A549 (cell line): ENCODE results near the gene ABCD2.

Source experiments
- CHD2 ChIP-seq: fragments of 150-350 bp; IDR thresholded peaks from 2 replicates; pipeline ENCODE4 v1.6.1; 2014; ENCODE audit warnings: low read length; ENCODE audit not compliant: partially characterized antibody
- CHD4 ChIP-seq: fragments of 200-600 bp; sonication (generic); IDR thresholded peaks from 2 replicates; pipeline ENCODE4 v1.6.1; 2016; ENCODE audit warnings: antibody characterized with exemption, mild to moderate bottlenecking, borderline replicate concordance
- CTCF ChIP-seq: fragments of >200 bp; sonication (Bioruptor Twin); formaldehyde crosslinking; IDR thresholded peaks from 3 replicates; pipeline ENCODE4 v1.5.1; 2016
- FOXS1 ChIP-seq: fragments of 250-450 bp; sonication (Bioruptor Pico); IDR thresholded peaks from 2 replicates; pipeline ENCODE4 v1.5.0; 2020; ENCODE audit warnings: mild to moderate bottlenecking, moderate library complexity
- GATA3 ChIP-seq: IDR thresholded peaks from 2 replicates; pipeline ENCODE4 v1.6.1; 2012; ENCODE audit warnings: borderline replicate concordance
- KDM1A ChIP-seq: fragments of 200-600 bp; sonication (generic); IDR thresholded peaks from 2 replicates; pipeline ENCODE4 v1.6.1; 2016; ENCODE audit warnings: low read depth, mild to moderate bottlenecking
- KDM5A ChIP-seq: fragments of 200-600 bp; sonication (generic); IDR thresholded peaks from 2 replicates; pipeline ENCODE4 v1.6.1; 2016; ENCODE audit warnings: antibody characterized with exemption, mild to moderate bottlenecking
- MAFK ChIP-seq: fragments of 450-650 bp; IDR thresholded peaks from 2 replicates; pipeline ENCODE4 v1.6.1; 2014; ENCODE audit not compliant: partially characterized antibody
- PHF8 ChIP-seq: fragments of 200-600 bp; sonication (generic); IDR thresholded peaks from 2 replicates; pipeline ENCODE4 v1.6.1; 2016; ENCODE audit warnings: low read depth, mild to moderate bottlenecking, antibody characterized with exemption, moderate library complexity, borderline replicate concordance
- POLR2A ChIP-seq: IDR thresholded peaks from 2 replicates; pipeline ENCODE4 v1.6.1; 2012; ENCODE audit warnings: mild to moderate bottlenecking, low read length
- POLR2AphosphoS2 ChIP-seq: conservative IDR thresholded peaks from 2 replicates; pipeline ENCODE4 v1.6.1; 2012; ENCODE audit warnings: low read length, improper control_type of control experiment, inconsistent platforms
- RAD21 ChIP-seq, 2 experiments: fragments of >200 bp in 1 of 2; sonication (Bioruptor Twin) in 1 of 2; formaldehyde crosslinking in 1 of 2; IDR thresholded peaks in 1 of 2; conservative IDR thresholded peaks in 1 of 2; 2 replicates in 1 of 2; 3 replicates in 1 of 2; pipeline ENCODE4 v1.6.1; 2012 to 2018; ENCODE audit warnings: inconsistent platforms in 1 of 2
- RNF2 ChIP-seq: fragments of 200-600 bp; sonication (generic); IDR thresholded peaks from 2 replicates; pipeline ENCODE4 v1.6.1; 2016; ENCODE audit warnings: low read depth, mild to moderate bottlenecking, antibody characterized with exemption, moderate library complexity, borderline replicate concordance
- SREBF2 ChIP-seq: fragments of 450-650 bp; IDR thresholded peaks from 2 replicates; pipeline ENCODE4 v1.6.1; 2014; ENCODE audit warnings: mild to moderate bottlenecking, moderate library complexity

GRCh38 chr12:39571351-39571750 lies 48.3 kb downstream of the ABCD2 start:
- no peak for TF ChIP-seq CTCF
- TF ChIP-seq GATA3, result no peak
- no peak for TF ChIP-seq CHD4
- no peak for TF ChIP-seq POLR2A
- no peak for TF ChIP-seq CHD2
- no peak for TF ChIP-seq KDM5A
- no peak for TF ChIP-seq RNF2
- no peak for TF ChIP-seq FOXS1 (CRISPR knock-in tag)
- no peak for TF ChIP-seq MAFK
- TF ChIP-seq POLR2AphosphoS2, result no peak
- no peak for TF ChIP-seq RAD21 (conservative IDR thresholded peaks at IDR 0.05 in 1 of 2, IDR thresholded peaks at IDR 0.05 in 1 of 2)
- TF ChIP-seq SREBF2, result no peak
- TF ChIP-seq KDM1A, result no peak
- no peak for TF ChIP-seq PHF8
